Hepatocyte (in vitro differentiated cells): ENCODE results near the gene SETBP1. TPM values are rescaled to one million over a fixed set of nuclear protein-coding genes. Genes with fewer than 3 reads are reported as not detected.

Experiments
- DNase-seq: peaks from one replicate; pipeline ENCODE4 v3.0.0-alpha.2; 2016; ENCODE audit warnings: low spot score
- H2AFZ ChIP-seq: fragments of 200-600 bp; sonication (generic); 2 replicates; pipeline ENCODE4 v1.6.0; 2016; ENCODE audit warnings: antibody characterized with exemption, mild to moderate bottlenecking
- H3K27ac ChIP-seq: fragments of 200-600 bp; sonication (generic); 2 replicates; pipeline ENCODE4 v1.5.1; 2016; ENCODE audit warnings: mild to moderate bottlenecking
- H3K27me3 ChIP-seq: fragments of 200-600 bp; sonication (generic); 2 replicates; pipeline ENCODE4 v1.6.1; 2016
- H3K36me3 ChIP-seq: fragments of 200-600 bp; sonication (generic); replicated peaks from 2 replicates; pipeline ENCODE4 v1.5.1; 2016; ENCODE audit warnings: low read depth; ENCODE audit not compliant: insufficient read depth
- H3K4me1 ChIP-seq: fragments of 200-600 bp; sonication (generic); 2 replicates; pipeline ENCODE4 v1.5.1; 2016; ENCODE audit warnings: mild to moderate bottlenecking, moderate library complexity; ENCODE audit not compliant: insufficient read depth
- H3K4me2 ChIP-seq: fragments of 200-600 bp; sonication (generic); 2 replicates; pipeline ENCODE4 v1.6.0; 2016
- H3K4me3 ChIP-seq: fragments of 200-600 bp; sonication (generic); 2 replicates; pipeline ENCODE4 v1.5.1; 2016; ENCODE audit warnings: mild to moderate bottlenecking
- H3K79me2 ChIP-seq: fragments of 200-600 bp; sonication (generic); 2 replicates; pipeline ENCODE4 v1.6.0; 2017; ENCODE audit warnings: mild to moderate bottlenecking
- H3K9me2 ChIP-seq: fragments of 200-600 bp; sonication (generic); replicated peaks from 2 replicates; pipeline ENCODE4 v1.6.0; 2017; ENCODE audit warnings: mild to moderate bottlenecking; ENCODE audit not compliant: insufficient read depth
- H3K9me3 ChIP-seq: fragments of 200-600 bp; sonication (generic); 2 replicates; pipeline ENCODE4 v1.5.1; 2016; ENCODE audit warnings: low read depth, mild to moderate bottlenecking
- H4K20me1 ChIP-seq: fragments of 200-600 bp; sonication (generic); 2 replicates; pipeline ENCODE4 v1.6.0; 2016; ENCODE audit warnings: mild to moderate bottlenecking; ENCODE audit not compliant: insufficient read depth, poor library complexity, severe bottlenecking
- EZH2 ChIP-seq: fragments of 200-600 bp; sonication (generic); IDR thresholded peaks from 2 replicates; pipeline ENCODE4 v1.6.1; 2016; ENCODE audit warnings: antibody characterized with exemption, mild to moderate bottlenecking, borderline replicate concordance
- EZH2phosphoT487 ChIP-seq: fragments of 200-600 bp; sonication (generic); IDR thresholded peaks from one replicate; pipeline ENCODE4 v1.6.1; 2018; ENCODE audit warnings: antibody characterized with exemption, mild to moderate bottlenecking, low read depth, moderate library complexity; ENCODE audit not compliant: unreplicated experiment, severe bottlenecking
- WGBS: methylation state at CpG from one replicate; pipeline ENCODE4 v1.1.6; 2016; ENCODE audit warnings: low lambda C conversion rate; ENCODE audit errors: missing lambda C conversion rate; 5-methylcytosine and 5-hydroxymethylcytosine counted together
- polyA plus RNA-seq: library from polyadenylated mRNA; unstranded; fragments of >200 nt; fragmentation: Nextera tagmentation; extraction: Ambion mirVana; gene quantifications from 2 replicates; pipeline ENCODE4 v1.2.1, GENCODE V29; 2016
- total RNA-seq: library from RNA; depleted of rRNA; stranded (reverse); fragments of >200 nt; gene quantifications from 2 replicates; pipeline ENCODE4 v1.2.3, GENCODE V29; 2014
- TF ChIP-seq, protein P1 (sequence below): fragments of 200-600 bp; sonication (generic); IDR thresholded peaks from 2 replicates; pipeline ENCODE4 v1.5.1; 2016; ENCODE audit warnings: antibody characterized with exemption, mild to moderate bottlenecking; ENCODE audit not compliant: poor library complexity

SETBP1 gene
- total and polyA plus RNA-seq, 2 experiments from 2014 or later = 10.3 to 21.1 TPM

DNA sequence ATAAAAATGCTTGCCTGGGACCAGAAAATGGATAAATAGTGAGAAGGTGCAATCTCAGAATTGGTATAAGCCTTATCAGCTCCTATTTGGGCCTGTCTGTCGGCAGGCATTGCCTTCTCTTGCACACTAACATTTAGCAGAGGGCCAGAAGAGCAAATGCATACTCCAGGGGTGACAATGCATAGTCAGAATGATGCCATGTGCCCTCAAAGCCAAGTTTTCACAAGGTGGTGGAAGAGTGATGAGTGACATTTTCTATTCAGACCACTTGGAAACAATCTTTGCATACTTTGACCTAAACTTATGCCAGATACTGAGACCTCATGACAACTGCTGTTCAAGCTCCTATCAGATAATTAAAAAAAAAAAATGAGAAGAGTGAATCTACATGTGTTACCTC, 276.3 kb downstream of the SETBP1 start:
- Histone ChIP-seq H4K20me1 (no peaks in the 10 kb centered on the region), H3K4me3 (no peak overlapping the region), H2AFZ (no peak overlapping the region), H3K9me3 (no peaks in the 10 kb centered on the region), H3K4me1 (no peaks in the 10 kb centered on the region), H3K27me3 (no peaks in the 10 kb centered on the region), H3K27ac (no peak overlapping the region), H3K79me2 (no peaks in the 10 kb centered on the region), H3K9me2 (no peaks in the 10 kb centered on the region), H3K4me2 (no peak overlapping the region), H3K36me3 (no peaks in the 10 kb centered on the region)
- TF ChIP-seq EZH2phosphoT487 = no peak
- WGBS = 91% methylated on average over 1 of the region's 1 CpG
- DNase-seq = no peak

DNA sequence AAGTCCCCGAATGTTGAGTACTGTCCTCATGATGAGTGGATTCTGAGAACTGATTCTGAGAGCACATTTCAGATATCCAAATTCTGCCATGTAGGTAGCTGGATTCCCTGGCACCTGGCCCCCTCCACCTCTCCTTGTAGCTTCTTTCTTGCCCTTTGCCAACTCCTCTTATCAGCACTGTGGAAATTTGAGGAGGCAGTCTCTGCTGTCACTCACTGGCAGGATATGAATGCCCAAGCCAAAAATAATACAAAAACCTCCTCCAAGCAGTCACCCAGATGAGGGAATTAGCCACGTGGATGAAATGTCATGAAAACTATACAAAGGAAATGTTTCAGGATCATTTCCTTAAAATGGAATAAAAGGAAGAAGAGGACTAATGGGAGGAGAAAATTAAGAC, 276.8 kb downstream of the SETBP1 start:
- no peaks in the 10 kb centered on the region for H4K20me1 ChIP-seq
- WGBS = 84% methylated on average over 2 of the region's 2 CpGs
- H3K4me3 ChIP-seq = no peak overlapping the region
- no peak for DNase-seq
- H3K27ac ChIP-seq = no peak overlapping the region
- H3K9me3 ChIP-seq = no peaks in the 10 kb centered on the region
- no peak for TF ChIP-seq EZH2phosphoT487
- no peak for TF ChIP-seq EZH2
- TF ChIP-seq, protein P1, sequence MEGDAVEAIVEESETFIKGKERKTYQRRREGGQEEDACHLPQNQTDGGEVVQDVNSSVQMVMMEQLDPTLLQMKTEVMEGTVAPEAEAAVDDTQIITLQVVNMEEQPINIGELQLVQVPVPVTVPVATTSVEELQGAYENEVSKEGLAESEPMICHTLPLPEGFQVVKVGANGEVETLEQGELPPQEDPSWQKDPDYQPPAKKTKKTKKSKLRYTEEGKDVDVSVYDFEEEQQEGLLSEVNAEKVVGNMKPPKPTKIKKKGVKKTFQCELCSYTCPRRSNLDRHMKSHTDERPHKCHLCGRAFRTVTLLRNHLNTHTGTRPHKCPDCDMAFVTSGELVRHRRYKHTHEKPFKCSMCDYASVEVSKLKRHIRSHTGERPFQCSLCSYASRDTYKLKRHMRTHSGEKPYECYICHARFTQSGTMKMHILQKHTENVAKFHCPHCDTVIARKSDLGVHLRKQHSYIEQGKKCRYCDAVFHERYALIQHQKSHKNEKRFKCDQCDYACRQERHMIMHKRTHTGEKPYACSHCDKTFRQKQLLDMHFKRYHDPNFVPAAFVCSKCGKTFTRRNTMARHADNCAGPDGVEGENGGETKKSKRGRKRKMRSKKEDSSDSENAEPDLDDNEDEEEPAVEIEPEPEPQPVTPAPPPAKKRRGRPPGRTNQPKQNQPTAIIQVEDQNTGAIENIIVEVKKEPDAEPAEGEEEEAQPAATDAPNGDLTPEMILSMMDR = no peak
- no peak overlapping the region for H2AFZ ChIP-seq
- no peaks in the 10 kb centered on the region for H3K79me2 ChIP-seq
- H3K4me2 ChIP-seq = no peak overlapping the region
- H3K9me2 ChIP-seq = no peaks in the 10 kb centered on the region
- H3K4me1 ChIP-seq = no peaks in the 10 kb centered on the region
- no peaks in the 10 kb centered on the region for H3K36me3 ChIP-seq
- no peaks in the 10 kb centered on the region for H3K27me3 ChIP-seq

DNA sequence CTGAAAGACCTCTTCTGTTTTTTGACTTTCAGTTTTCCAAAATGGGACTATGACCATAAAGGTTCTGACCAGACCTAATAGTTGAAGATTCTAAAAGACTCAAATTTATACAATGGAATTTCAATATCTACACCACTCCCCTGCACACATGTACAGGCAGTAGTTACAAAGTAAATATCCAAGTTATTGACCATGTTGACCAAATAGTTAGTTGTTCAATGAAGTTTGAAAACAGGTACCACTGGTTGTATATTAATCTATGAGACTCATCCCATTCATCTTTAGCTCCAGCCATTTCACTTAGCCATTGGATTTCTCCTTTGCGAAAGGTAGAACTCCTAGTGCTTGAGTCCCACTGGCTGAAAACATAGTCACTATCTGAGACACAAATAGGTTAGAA, 277.4 kb downstream of the SETBP1 start:
- no peaks in the 10 kb centered on the region for H3K79me2 ChIP-seq
- TF ChIP-seq EZH2phosphoT487 (no peak), EZH2 (no peak)
- TF ChIP-seq, protein P1 = no peak
- H2AFZ ChIP-seq = no peak overlapping the region
- no peaks in the 10 kb centered on the region for H3K9me2 ChIP-seq
- WGBS = 100% methylated on average over 1 of the region's 1 CpG
- no peak overlapping the region for H3K4me2 ChIP-seq
- no peaks in the 10 kb centered on the region for H4K20me1 ChIP-seq
- H3K27ac ChIP-seq = no peak overlapping the region
- no peak for DNase-seq
- no peaks in the 10 kb centered on the region for H3K9me3 ChIP-seq
- no peaks in the 10 kb centered on the region for H3K27me3 ChIP-seq
- no peak overlapping the region for H3K4me3 ChIP-seq
- H3K36me3 ChIP-seq = no peaks in the 10 kb centered on the region
- H3K4me1 ChIP-seq = no peaks in the 10 kb centered on the region

DNA sequence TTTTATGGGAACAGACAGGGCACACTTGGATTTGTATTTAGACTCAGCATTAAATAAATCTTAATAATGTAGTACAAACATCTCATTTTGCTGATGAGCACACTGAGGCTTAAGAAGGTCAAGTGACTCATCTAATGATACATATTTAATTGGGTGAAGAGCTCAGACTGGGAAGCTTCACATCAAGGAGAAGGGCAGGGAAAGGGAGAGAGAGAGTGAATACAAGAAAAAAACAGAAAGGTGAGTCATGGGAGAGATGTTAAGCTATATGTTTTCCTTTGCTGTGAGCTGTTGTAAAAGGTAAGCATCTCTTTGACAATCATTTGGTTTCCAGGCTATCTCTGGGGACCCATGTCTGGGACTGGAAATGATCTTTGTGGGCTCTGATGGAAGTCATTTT, 277.8 kb downstream of the SETBP1 start:
- Histone ChIP-seq H3K27ac (no peak overlapping the region), H3K36me3 (no peaks in the 10 kb centered on the region), H3K4me3 (no peak overlapping the region), H2AFZ (no peak overlapping the region), H3K4me1 (no peaks in the 10 kb centered on the region), H4K20me1 (no peaks in the 10 kb centered on the region), H3K4me2 (no peak overlapping the region), H3K79me2 (no peaks in the 10 kb centered on the region), H3K9me2 (no peaks in the 10 kb centered on the region), H3K9me3 (no peaks in the 10 kb centered on the region), H3K27me3 (no peaks in the 10 kb centered on the region)
- no peak for DNase-seq
- TF ChIP-seq EZH2phosphoT487 = no peak
- TF ChIP-seq EZH2 = no peak
- TF ChIP-seq, protein P1 = no peak
